Ishikawa (cell line): ENCODE measurements around the gene KDR.

Source experiments
- CEBPB ChIP-seq: IDR thresholded peaks from 2 replicates; pipeline ENCODE4 v1.6.1; 2012
- CREB1 ChIP-seq: IDR thresholded peaks from 2 replicates; pipeline ENCODE4 v1.6.1; 2012; ENCODE audit warnings: low read depth
- EGR1 ChIP-seq: IDR thresholded peaks from 2 replicates; pipeline ENCODE4 v1.6.1; 2012
- EP300 ChIP-seq: IDR thresholded peaks from 2 replicates; pipeline ENCODE4 v1.6.1; 2012; ENCODE audit warnings: borderline replicate concordance
- NFIC ChIP-seq: IDR thresholded peaks from 2 replicates; pipeline ENCODE4 v1.6.1; 2012
- RAD21 ChIP-seq: IDR thresholded peaks from 2 replicates; pipeline ENCODE4 v1.6.1; 2012; ENCODE audit warnings: low read depth
- REST ChIP-seq: IDR thresholded peaks from 2 replicates; pipeline ENCODE4 v1.6.1; 2012; ENCODE audit warnings: low read depth, mild to moderate bottlenecking
- TAF1 ChIP-seq: IDR thresholded peaks from 2 replicates; pipeline ENCODE4 v1.6.1; 2012; ENCODE audit warnings: low read depth, mild to moderate bottlenecking
- TCF12 ChIP-seq: IDR thresholded peaks from 2 replicates; pipeline ENCODE4 v1.6.1; 2012; ENCODE audit warnings: low read depth
- TEAD4 ChIP-seq: IDR thresholded peaks from 2 replicates; pipeline ENCODE4 v1.6.1; 2012
- USF1 ChIP-seq: IDR thresholded peaks from 2 replicates; pipeline ENCODE4 v1.6.1; 2012
- YY1 ChIP-seq: IDR thresholded peaks from 2 replicates; pipeline ENCODE4 v1.6.1; 2012; ENCODE audit warnings: low read depth
- ZBTB7A ChIP-seq: IDR thresholded peaks from 2 replicates; pipeline ENCODE4 v1.6.1; 2012; ENCODE audit warnings: low read depth
- TF ChIP-seq, protein P1 (sequence below): IDR thresholded peaks from 2 replicates; pipeline ENCODE4 v1.6.1; 2012

- TF ChIP-seq YY1 (no peak), RAD21 (no peak), CEBPB (no peak), EP300 (no peak), TAF1 (no peak), ZBTB7A (no peak), EGR1 (no peak), USF1 (no peak), CREB1 (no peak), TEAD4 (no peak), NFIC (no peak), TCF12 (no peak), REST (no peak)
- TF ChIP-seq, protein P1, sequence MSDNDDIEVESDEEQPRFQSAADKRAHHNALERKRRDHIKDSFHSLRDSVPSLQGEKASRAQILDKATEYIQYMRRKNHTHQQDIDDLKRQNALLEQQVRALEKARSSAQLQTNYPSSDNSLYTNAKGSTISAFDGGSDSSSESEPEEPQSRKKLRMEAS, result no peak
Measured at GRCh38 chr4:55157559-55158277, 32.3 kb upstream of the KDR start.
